ENCODE measurements around the gene SLC41A1.

Gene SLC41A1

GRCh38 chr1:205785446-205785845 is 27.6 kb downstream of the SLC41A1 start:
- Histone ChIP-seq H3K4me3 (ENCODE audit: low read depth, low read length) (no peak overlapping the region), H3K27me3 (ENCODE audit: insufficient read depth, low read depth, severe bottlenecking) (no peaks in the 10 kb centered on the region), H3K9me3 (ENCODE audit: severe bottlenecking) (no peaks in the 10 kb centered on the region), H3K27ac (no peak overlapping the region), H3K36me3 (peaks cover 7% of the 10 kb centered on the region)
- TF ChIP-seq CTCF (IDR thresholded peaks at IDR 0.05; ENCODE audit: low read depth, low read length): no peak
- DNase-seq: no peak

- no peak for DNase-seq
- Histone ChIP-seq H3K4me3 (ENCODE audit: low read depth, low read length) (no peak overlapping the region), H3K27ac (no peak overlapping the region), H3K27me3 (ENCODE audit: insufficient read depth, low read depth, severe bottlenecking) (no peaks in the 10 kb centered on the region), H3K9me3 (ENCODE audit: severe bottlenecking) (no peaks in the 10 kb centered on the region), H3K36me3 (no peaks in the 10 kb centered on the region)
- no peak for TF ChIP-seq CTCF (IDR thresholded peaks at IDR 0.05; ENCODE audit: low read depth, low read length)
Measured at GRCh38 chr1:205783904-205784303, 29.1 kb downstream of the SLC41A1 start.

- Histone ChIP-seq H3K27me3 (ENCODE audit: insufficient read depth, low read depth, severe bottlenecking) (no peaks in the 10 kb centered on the region), H3K36me3 (no peaks in the 10 kb centered on the region), H3K27ac (no peak overlapping the region), H3K4me3 (ENCODE audit: low read depth, low read length) (no peak overlapping the region), H3K9me3 (ENCODE audit: severe bottlenecking) (no peaks in the 10 kb centered on the region)
- no peak for TF ChIP-seq CTCF (IDR thresholded peaks at IDR 0.05; ENCODE audit: low read depth, low read length)
- no peak for DNase-seq
Measured at GRCh38 chr1:205783433-205783795, 29.6 kb downstream of the SLC41A1 start.

- Histone ChIP-seq H3K27ac (no peak overlapping the region), H3K36me3 (no peaks in the 10 kb centered on the region), H3K4me3 (ENCODE audit: low read depth, low read length) (no peak overlapping the region), H3K27me3 (ENCODE audit: insufficient read depth, low read depth, severe bottlenecking) (no peaks in the 10 kb centered on the region), H3K9me3 (ENCODE audit: severe bottlenecking) (no peaks in the 10 kb centered on the region)
- DNase-seq: no peak
- no peak for TF ChIP-seq CTCF (IDR thresholded peaks at IDR 0.05; ENCODE audit: low read depth, low read length)
Measured at GRCh38 chr1:205782627-205783432, 30.2 kb downstream of the SLC41A1 start.

- Histone ChIP-seq H3K4me3 (ENCODE audit: low read depth, low read length) (no peak overlapping the region), H3K27ac (no peak overlapping the region), H3K9me3 (ENCODE audit: severe bottlenecking) (peaks cover 7% of the 10 kb centered on the region), H3K36me3 (no peaks in the 10 kb centered on the region), H3K27me3 (ENCODE audit: insufficient read depth, low read depth, severe bottlenecking) (no peaks in the 10 kb centered on the region)
- no peak for TF ChIP-seq CTCF (IDR thresholded peaks at IDR 0.05; ENCODE audit: low read depth, low read length)
- DNase-seq: no peak
Measured at GRCh38 chr1:205780335-205780734, 32.7 kb downstream of the SLC41A1 start.

- no peak for TF ChIP-seq CTCF (IDR thresholded peaks at IDR 0.05; ENCODE audit: low read depth, low read length)
- DNase-seq: no peak
- H3K27ac ChIP-seq: no peak overlapping the region
- H3K4me3 ChIP-seq (ENCODE audit: low read depth, low read length): no peak overlapping the region
- no peaks in the 10 kb centered on the region for H3K27me3 ChIP-seq (ENCODE audit: insufficient read depth, low read depth, severe bottlenecking)
- peaks cover 7% of the 10 kb centered on the region for H3K9me3 ChIP-seq (ENCODE audit: severe bottlenecking)
- no peaks in the 10 kb centered on the region for H3K36me3 ChIP-seq
Measured at GRCh38 chr1:205777994-205778393, 35.0 kb downstream of the SLC41A1 start.

Data from WERI-Rb-1 (cell line).